GM12801 (cell line): ENCODE data around the gene MYO1E.

Experiments used
- CTCF ChIP-seq: IDR thresholded peaks from one replicate; pipeline ENCODE4 v1.5.1; 2011; ENCODE audit warnings: control low read depth; ENCODE audit not compliant: insufficient read length; ENCODE audit errors: extremely low read depth

MYO1E gene

GRCh38 chr15:59372352-59373211, at the start of gene MYO1E:
TSS of gene MYO1E (minus strand) at chr15:59372871. CDS start at chr15:59372500, 371 bp downstream.
- TF ChIP-seq CTCF, result no peak

DNA sequence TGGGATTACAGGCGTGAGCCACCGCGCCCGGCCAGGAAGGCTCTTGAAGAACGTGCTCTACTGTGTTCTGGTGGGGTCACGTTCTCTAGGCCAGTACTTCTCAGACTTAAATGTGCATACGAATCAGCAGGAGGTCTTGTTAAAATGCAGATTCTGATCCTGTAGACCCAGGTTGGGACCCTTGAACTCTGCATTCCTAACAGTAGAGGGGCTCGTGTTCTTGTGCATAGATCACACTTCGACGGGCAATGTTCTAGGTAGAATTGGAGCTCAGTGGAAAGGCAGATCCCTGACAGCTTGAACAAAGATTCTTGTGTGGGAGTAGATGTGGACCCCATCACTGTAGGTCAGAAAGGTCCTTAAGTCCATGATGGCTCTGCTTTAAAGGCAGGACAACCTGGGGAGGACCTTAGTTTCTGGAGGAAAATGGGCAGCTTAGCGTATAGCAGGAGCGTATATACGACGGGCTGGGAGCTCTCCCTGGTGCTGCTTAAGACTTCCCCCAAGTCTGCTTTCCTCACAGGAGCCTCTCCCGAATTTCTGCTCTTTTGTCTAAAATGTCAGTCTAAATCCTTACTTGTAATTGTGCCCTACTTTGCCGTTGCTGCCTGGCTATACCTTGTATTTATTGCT, 48.4 kb upstream of the MYO1E start:
- no peak for TF ChIP-seq CTCF

- no peak for TF ChIP-seq CTCF
Observed at GRCh38 chr15:59420108-59420507, 47.4 kb upstream of the MYO1E start.

- no peak for TF ChIP-seq CTCF
Observed at GRCh38 chr15:59419170-59419569, 46.5 kb upstream of the MYO1E start.

GRCh38 chr15:59416816-59417215, 44.1 kb upstream of the MYO1E start:
- no peak for TF ChIP-seq CTCF

DNA sequence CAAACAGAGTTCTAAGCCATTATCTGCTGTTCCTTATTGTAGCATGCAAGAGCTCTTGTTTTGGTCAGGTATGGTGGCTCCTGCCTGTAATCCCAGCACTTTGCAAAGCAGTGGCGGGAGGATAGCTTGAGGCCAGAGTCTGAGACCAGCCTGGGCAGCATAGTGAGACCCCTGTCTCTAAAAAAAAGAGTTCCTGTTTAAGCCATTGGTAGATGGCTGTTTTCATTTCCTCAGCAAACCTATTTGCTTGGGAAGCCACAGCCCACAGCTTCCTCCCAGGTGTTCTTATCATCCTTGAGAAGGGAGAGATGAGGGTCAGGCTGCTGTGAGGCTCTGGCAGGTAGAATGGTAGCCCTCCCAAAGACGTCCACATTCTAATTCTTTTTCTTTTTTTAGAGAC, 40.9 kb upstream of the MYO1E start:
- no peak for TF ChIP-seq CTCF

GRCh38 chr15:59410391-59410896, 37.8 kb upstream of the MYO1E start:
- TF ChIP-seq CTCF, result no peak
